Stimulated activated CD8-positive, alpha-beta memory T cell treated with anti-CD3 and anti-CD28 coated beads, Interleukin-12 subunit alpha, Interleukin-12 subunit beta, amount 100 ng/mL, for 24 hours (primary cell): ENCODE data around the gene PRELID3B.

ENCODE experiments used
- DNase-seq: peaks from one replicate; pipeline ENCODE4 v3.0.0-alpha.2; 2020; ENCODE audit errors: extremely low read depth

PRELID3B gene

GRCh38 chr20:59042151-59042795, at the start of gene PRELID3B:
Gene PRELID3B, minus strand, starts transcription at chr20:59042786. Its CDS starts 56 bp downstream, at chr20:59042730.
- no peak for DNase-seq

GRCh38 chr20:59087829-59088433, 45.3 kb upstream of the PRELID3B start:
- DNase-seq = peak; percentile 61

- no peak for DNase-seq
Observed at GRCh38 chr20:59086923-59087322, 44.3 kb upstream of the PRELID3B start.

GRCh38 chr20:59084041-59084850, 41.7 kb upstream of the PRELID3B start:
- no peak for DNase-seq

GRCh38 chr20:59082981-59083380, 40.4 kb upstream of the PRELID3B start:
- DNase-seq = no peak

- DNase-seq = no peak
Observed at GRCh38 chr20:59082077-59082740, 39.6 kb upstream of the PRELID3B start.

GRCh38 chr20:59081036-59081435, 38.5 kb upstream of the PRELID3B start:
- no peak for DNase-seq

- DNase-seq = no peak
Observed at GRCh38 chr20:59078231-59078630, 35.6 kb upstream of the PRELID3B start.

- DNase-seq = no peak
Observed at GRCh38 chr20:59077705-59078104, 35.1 kb upstream of the PRELID3B start.

GRCh38 chr20:59075934-59076508, 33.4 kb upstream of the PRELID3B start:
- no peak for DNase-seq

GRCh38 chr20:59074456-59074855, 31.9 kb upstream of the PRELID3B start:
- no peak for DNase-seq

GRCh38 chr20:59073582-59073981, 31.0 kb upstream of the PRELID3B start:
- no peak for DNase-seq

- no peak for DNase-seq
Observed at GRCh38 chr20:59071216-59071615, 28.6 kb upstream of the PRELID3B start.

GRCh38 chr20:59069026-59069425, 26.4 kb upstream of the PRELID3B start:
- DNase-seq = no peak

- DNase-seq = no peak
Observed at GRCh38 chr20:59068534-59068933, 25.9 kb upstream of the PRELID3B start.

- no peak for DNase-seq
Observed at GRCh38 chr20:59064214-59064722, 21.7 kb upstream of the PRELID3B start.

- DNase-seq = no peak
Observed at GRCh38 chr20:59063358-59064213, 21.0 kb upstream of the PRELID3B start.

GRCh38 chr20:59062081-59062480, 19.5 kb upstream of the PRELID3B start:
- no peak for DNase-seq

GRCh38 chr20:59055302-59055701, 12.7 kb upstream of the PRELID3B start:
- DNase-seq = no peak

- DNase-seq = no peak
Observed at GRCh38 chr20:59051666-59052185, 9.1 kb upstream of the PRELID3B start.
